GM23338 (cell line): ENCODE results near the gene DDX31.

Source experiments
- CREB1 ChIP-seq: fragments of 250-450 bp; sonication (Bioruptor Pico); IDR thresholded peaks from 2 replicates; pipeline ENCODE4 v1.5.0; 2020; ENCODE audit warnings: low read depth, mild to moderate bottlenecking, moderate library complexity
- EZH2 ChIP-seq: fragments of 200-600 bp; sonication (generic); IDR thresholded peaks from one replicate; pipeline ENCODE4 v1.8.0; 2017; ENCODE audit warnings: antibody characterized with exemption, mild to moderate bottlenecking, low read depth; ENCODE audit not compliant: unreplicated experiment
- EZH2phosphoT487 ChIP-seq: fragments of 200-600 bp; sonication (generic); IDR thresholded peaks from one replicate; pipeline ENCODE4 v1.8.1; 2018; ENCODE audit warnings: antibody characterized with exemption; ENCODE audit not compliant: unreplicated experiment
- JUNB ChIP-seq: IDR thresholded peaks from one replicate; pipeline ENCODE4 v1.6.1; 2016; ENCODE audit warnings: antibody characterized with exemption; ENCODE audit not compliant: unreplicated experiment
- NANOG ChIP-seq: IDR thresholded peaks from 2 replicates; pipeline ENCODE4 v1.6.1; 2016; ENCODE audit warnings: antibody characterized with exemption, borderline replicate concordance
- POLR2AphosphoS5 ChIP-seq: IDR thresholded peaks from 2 replicates; pipeline ENCODE4 v1.6.1; 2016; ENCODE audit warnings: antibody characterized with exemption, low read depth
- ZNF331 ChIP-seq: fragments of 250-450 bp; sonication (Bioruptor Pico); IDR thresholded peaks from 2 replicates; pipeline ENCODE4 v1.5.0; 2020; ENCODE audit warnings: low read depth, mild to moderate bottlenecking, moderate library complexity
- TF ChIP-seq, protein P1 (sequence below), 2 experiments: fragments of 200-600 bp in 1 of 2; sonication (generic) in 1 of 2; conservative IDR thresholded peaks; 2 replicates each; pipeline versions ENCODE4 v1.5.1 to v1.6.1; 2016 to 2017; ENCODE audit warnings: antibody characterized with exemption in 2 of 2, low read depth in 2 of 2, mild to moderate bottlenecking in 2 of 2, moderate library complexity in 1 of 2
- TF ChIP-seq, protein P2 (sequence below): IDR thresholded peaks from one replicate; pipeline ENCODE4 v1.6.1; 2018; ENCODE audit warnings: antibody characterized with exemption; ENCODE audit not compliant: unreplicated experiment

GRCh38 chr9:132560616-132561202, 109.1 kb downstream of the DDX31 start:
- TF ChIP-seq, protein P1, sequence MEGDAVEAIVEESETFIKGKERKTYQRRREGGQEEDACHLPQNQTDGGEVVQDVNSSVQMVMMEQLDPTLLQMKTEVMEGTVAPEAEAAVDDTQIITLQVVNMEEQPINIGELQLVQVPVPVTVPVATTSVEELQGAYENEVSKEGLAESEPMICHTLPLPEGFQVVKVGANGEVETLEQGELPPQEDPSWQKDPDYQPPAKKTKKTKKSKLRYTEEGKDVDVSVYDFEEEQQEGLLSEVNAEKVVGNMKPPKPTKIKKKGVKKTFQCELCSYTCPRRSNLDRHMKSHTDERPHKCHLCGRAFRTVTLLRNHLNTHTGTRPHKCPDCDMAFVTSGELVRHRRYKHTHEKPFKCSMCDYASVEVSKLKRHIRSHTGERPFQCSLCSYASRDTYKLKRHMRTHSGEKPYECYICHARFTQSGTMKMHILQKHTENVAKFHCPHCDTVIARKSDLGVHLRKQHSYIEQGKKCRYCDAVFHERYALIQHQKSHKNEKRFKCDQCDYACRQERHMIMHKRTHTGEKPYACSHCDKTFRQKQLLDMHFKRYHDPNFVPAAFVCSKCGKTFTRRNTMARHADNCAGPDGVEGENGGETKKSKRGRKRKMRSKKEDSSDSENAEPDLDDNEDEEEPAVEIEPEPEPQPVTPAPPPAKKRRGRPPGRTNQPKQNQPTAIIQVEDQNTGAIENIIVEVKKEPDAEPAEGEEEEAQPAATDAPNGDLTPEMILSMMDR (conservative IDR thresholded peaks at IDR 0.05; ENCODE audit: low read depth in 2 of 2) = no peak
- TF ChIP-seq POLR2AphosphoS5 (no peak), EZH2phosphoT487 (no peak), EZH2 (no peak), JUNB (no peak), CREB1 (CRISPR knock-in tag) (no peak), NANOG (no peak), ZNF331 (CRISPR knock-in tag) (no peak)
- TF ChIP-seq, protein P2, sequence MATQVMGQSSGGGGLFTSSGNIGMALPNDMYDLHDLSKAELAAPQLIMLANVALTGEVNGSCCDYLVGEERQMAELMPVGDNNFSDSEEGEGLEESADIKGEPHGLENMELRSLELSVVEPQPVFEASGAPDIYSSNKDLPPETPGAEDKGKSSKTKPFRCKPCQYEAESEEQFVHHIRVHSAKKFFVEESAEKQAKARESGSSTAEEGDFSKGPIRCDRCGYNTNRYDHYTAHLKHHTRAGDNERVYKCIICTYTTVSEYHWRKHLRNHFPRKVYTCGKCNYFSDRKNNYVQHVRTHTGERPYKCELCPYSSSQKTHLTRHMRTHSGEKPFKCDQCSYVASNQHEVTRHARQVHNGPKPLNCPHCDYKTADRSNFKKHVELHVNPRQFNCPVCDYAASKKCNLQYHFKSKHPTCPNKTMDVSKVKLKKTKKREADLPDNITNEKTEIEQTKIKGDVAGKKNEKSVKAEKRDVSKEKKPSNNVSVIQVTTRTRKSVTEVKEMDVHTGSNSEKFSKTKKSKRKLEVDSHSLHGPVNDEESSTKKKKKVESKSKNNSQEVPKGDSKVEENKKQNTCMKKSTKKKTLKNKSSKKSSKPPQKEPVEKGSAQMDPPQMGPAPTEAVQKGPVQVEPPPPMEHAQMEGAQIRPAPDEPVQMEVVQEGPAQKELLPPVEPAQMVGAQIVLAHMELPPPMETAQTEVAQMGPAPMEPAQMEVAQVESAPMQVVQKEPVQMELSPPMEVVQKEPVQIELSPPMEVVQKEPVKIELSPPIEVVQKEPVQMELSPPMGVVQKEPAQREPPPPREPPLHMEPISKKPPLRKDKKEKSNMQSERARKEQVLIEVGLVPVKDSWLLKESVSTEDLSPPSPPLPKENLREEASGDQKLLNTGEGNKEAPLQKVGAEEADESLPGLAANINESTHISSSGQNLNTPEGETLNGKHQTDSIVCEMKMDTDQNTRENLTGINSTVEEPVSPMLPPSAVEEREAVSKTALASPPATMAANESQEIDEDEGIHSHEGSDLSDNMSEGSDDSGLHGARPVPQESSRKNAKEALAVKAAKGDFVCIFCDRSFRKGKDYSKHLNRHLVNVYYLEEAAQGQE = no peak
